Bronchus fibroblast of lung (primary cell): ENCODE results near the gene NRSN1. TPM values are rescaled to one million over a fixed set of nuclear protein-coding genes. Genes with fewer than 3 reads are reported as not detected.

ENCODE experiments used
- total RNA-seq: library from RNA; depleted of rRNA; stranded (reverse); fragments of >200 nt; gene quantifications from 2 replicates; pipeline ENCODE4 v1.2.3, GENCODE V29; 2015

The NRSN1 gene
- not detected in 2 replicates for total RNA-seq

GRCh38 chr6:24125980-24126379, at the start of gene NRSN1:
NRSN1 (plus strand) TSS chr6:24126215; CDS start chr6:24134328, 8,113 bp downstream.

Other genes with a start within 250 kb of the NRSN1 start
- not detected in 2 replicates for gene DCDC2, start 231.8 kb downstream of the NRSN1 start, total RNA-seq